Body of pancreas (tissue), 4 donors: ENCODE measurements around the gene OR1L8. TPM values are rescaled to one million over a fixed set of nuclear protein-coding genes. Genes with fewer than 3 reads are reported as not detected.
"Not testable (repeated sequence)": the region's sequence is repeated elsewhere in the genome, so short reads cannot be mapped to it uniquely, and the experiment has no call there.

Experiments
- ATAC-seq: fragments of 150-250 bp; one replicate; pipeline ENCODE4 v1.9.1; 2016
- DNase-seq, 4 donors: peaks; one replicate each; pipeline ENCODE4 v3.0.0-alpha.2; 2019
- H3K27ac ChIP-seq, 4 donors: fragments of 200-600 bp; sonication (generic); 1 replicate in 3 of 4; 2 replicates in 1 of 4; pipeline versions ENCODE4 v1.5.1 to v1.6.1; 2016 to 2019; ENCODE audit warnings: mild to moderate bottlenecking in 1 of 4, mixed read lengths in 1 of 4, moderate library complexity in 1 of 4
- H3K27me3 ChIP-seq, 2 donors: fragments of 200-600 bp; sonication (generic); one replicate each; pipeline ENCODE4 v1.6.0; 2016; ENCODE audit warnings: mild to moderate bottlenecking in 1 of 2
- H3K36me3 ChIP-seq, 2 donors: fragments of 200-600 bp; sonication (generic); replicated peaks in 1 of 2; 2 replicates each; pipeline ENCODE4 v1.5.1; 2016; ENCODE audit warnings: low read depth in 2 of 2; ENCODE audit not compliant: insufficient read depth in 1 of 2
- H3K4me1 ChIP-seq: fragments of 200-600 bp; sonication (generic); one replicate; pipeline ENCODE4 v1.6.0; 2016
- H3K4me3 ChIP-seq, 2 donors: fragments of 200-600 bp; sonication (generic); 1 replicate in 1 of 2; 2 replicates in 1 of 2; pipeline ENCODE4 v1.5.1; 2016 to 2019
- H3K9me3 ChIP-seq, 3 donors: fragments of 200-600 bp; sonication (generic); 1 replicate in 2 of 3; 2 replicates in 1 of 3; pipeline ENCODE4 v1.5.1; 2016
- POLR2A ChIP-seq, 3 donors: fragments of 450-650 bp; IDR thresholded peaks; one replicate each; pipeline ENCODE4 v1.6.1; 2016; ENCODE audit warnings: antibody characterized with exemption in 3 of 3, mild to moderate bottlenecking in 2 of 3
- WGBS, 2 donors: methylation state at CpG; one replicate each; pipeline ENCODE4 v1.1.5; 2017; 5-methylcytosine and 5-hydroxymethylcytosine counted together
- intact Hi-C: fragments of 100-400 bp; cut with DNase I; formaldehyde crosslinking; loops from one replicate; pipeline ENCODE4 v1.15.1; 2023
- total RNA-seq, 2 donors: library from RNA; depleted of rRNA; stranded (reverse); fragments of >200 nt; gene quantifications; one replicate each; pipeline ENCODE4 v1.1.0, GENCODE V29; 2016
- TF ChIP-seq, protein P1 (sequence below), 7 experiments: fragments of 450-650 bp in 4 of 7; fragments of 200-600 bp in 3 of 7; sonication (generic) in 3 of 7; IDR thresholded peaks; one replicate each; pipeline ENCODE4 v1.5.1; 2016 to 2019; ENCODE audit warnings: antibody characterized with exemption in 7 of 7

Gene OR1L8, protein sequence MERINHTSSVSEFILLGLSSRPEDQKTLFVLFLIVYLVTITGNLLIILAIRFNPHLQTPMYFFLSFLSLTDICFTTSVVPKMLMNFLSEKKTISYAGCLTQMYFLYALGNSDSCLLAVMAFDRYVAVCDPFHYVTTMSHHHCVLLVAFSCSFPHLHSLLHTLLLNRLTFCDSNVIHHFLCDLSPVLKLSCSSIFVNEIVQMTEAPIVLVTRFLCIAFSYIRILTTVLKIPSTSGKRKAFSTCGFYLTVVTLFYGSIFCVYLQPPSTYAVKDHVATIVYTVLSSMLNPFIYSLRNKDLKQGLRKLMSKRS
- total RNA-seq, result not detected

DNA sequence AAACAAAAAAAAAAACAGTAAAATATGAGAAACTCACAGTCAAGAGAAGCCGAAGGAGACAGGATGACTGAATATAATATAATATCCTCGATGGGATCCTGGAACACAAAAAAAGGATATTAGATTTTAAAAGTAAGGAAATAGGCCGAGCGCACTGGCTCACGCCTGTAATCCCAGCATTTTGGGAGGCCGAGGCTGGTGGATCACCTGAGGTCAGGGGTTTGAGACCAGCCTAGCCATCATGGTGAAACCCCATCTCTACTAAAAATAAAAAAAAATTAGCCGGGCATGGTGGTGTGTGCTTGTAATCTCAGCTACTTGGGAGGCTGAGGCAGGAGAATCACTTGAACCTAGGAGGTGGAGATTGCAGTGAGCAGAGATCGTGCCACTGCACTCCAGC lies at the start of gene OR1L8:
OR1L8 (minus strand) TSS at position 101 of the 400 bp plus-strand sequence. CDS start 14,907 bp downstream, outside the sequence.
- H3K4me1 ChIP-seq, H3K27ac ChIP-seq, H3K9me3 ChIP-seq, ATAC-seq, H3K4me3 ChIP-seq, H3K27me3 ChIP-seq, DNase-seq, H3K36me3 ChIP-seq, intact Hi-C loops: not testable (repeated sequence)
- WGBS, 2 donors, result 77 to 83% methylated on average over 8 of the region's 8 CpGs

DNA sequence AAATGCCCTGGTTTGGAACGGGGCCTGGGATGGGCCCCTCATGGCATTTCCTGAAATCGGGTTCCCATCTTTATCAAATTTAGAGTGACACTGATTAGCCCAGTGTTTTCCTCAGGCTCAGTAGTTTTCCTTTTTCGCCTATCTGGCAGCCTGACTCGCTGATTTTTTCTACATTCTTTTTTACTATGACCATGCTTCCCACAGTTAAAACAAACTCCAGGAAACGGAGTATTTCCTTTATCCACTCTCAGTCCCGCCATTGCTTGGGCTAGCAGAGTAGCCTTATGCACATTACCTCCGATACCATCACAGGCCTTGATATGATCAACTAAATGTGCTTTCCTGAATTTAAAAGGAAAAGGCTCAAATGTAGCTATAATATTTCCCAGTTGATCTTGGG lies 36.8 kb upstream of the OR1L8 start:
- Histone ChIP-seq H3K4me1 (no peaks in the 10 kb centered on the region), H3K4me3 (no peak overlapping the region), H3K27me3 (no peaks in the 10 kb centered on the region), H3K27ac (no peak overlapping the region), H3K9me3 (no peaks in the 10 kb centered on the region), H3K36me3 (no peaks in the 10 kb centered on the region)
- WGBS, 2 donors, result 62 to 64% methylated on average over 7 of the region's 7 CpGs
- DNase-seq (no peak), ATAC-seq (no peak)
- no peak for TF ChIP-seq POLR2A (IDR thresholded peaks at IDR 0.05)
- TF ChIP-seq, protein P1, sequence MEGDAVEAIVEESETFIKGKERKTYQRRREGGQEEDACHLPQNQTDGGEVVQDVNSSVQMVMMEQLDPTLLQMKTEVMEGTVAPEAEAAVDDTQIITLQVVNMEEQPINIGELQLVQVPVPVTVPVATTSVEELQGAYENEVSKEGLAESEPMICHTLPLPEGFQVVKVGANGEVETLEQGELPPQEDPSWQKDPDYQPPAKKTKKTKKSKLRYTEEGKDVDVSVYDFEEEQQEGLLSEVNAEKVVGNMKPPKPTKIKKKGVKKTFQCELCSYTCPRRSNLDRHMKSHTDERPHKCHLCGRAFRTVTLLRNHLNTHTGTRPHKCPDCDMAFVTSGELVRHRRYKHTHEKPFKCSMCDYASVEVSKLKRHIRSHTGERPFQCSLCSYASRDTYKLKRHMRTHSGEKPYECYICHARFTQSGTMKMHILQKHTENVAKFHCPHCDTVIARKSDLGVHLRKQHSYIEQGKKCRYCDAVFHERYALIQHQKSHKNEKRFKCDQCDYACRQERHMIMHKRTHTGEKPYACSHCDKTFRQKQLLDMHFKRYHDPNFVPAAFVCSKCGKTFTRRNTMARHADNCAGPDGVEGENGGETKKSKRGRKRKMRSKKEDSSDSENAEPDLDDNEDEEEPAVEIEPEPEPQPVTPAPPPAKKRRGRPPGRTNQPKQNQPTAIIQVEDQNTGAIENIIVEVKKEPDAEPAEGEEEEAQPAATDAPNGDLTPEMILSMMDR (IDR thresholded peaks at IDR 0.05), result no peak
- intact Hi-C loops, result no loop called here

DNA sequence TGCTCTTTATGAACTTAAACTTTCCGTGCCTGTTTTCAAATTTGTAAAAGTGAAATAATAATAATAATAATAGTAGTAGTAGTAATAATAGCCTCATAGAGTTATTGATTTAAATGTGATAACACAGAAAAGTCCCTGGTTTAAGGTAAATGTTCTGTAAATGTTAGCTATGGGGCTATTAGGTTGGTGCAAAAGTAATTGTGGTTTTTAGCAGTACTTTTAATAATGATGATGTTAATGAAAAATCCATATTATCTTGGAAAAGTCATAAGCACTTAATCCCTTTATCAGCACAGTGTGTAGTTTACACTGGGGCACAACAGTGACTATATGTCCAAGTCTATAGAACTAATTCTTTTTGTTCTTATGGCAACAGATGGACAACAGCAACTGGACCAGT lies 31.2 kb upstream of the OR1L8 start, which contains the start of gene OR1Q1:
OR1Q1 (plus strand) TSS at position 377 of the 400 bp plus-strand sequence; CDS start at position 377, 0 bp downstream.
- Histone ChIP-seq H3K9me3 (no peaks in the 10 kb centered on the region), H3K36me3 (no peaks in the 10 kb centered on the region), H3K4me3 (no peak within 1 kb of the TSS), H3K27ac (no peak within 1 kb of the TSS), H3K27me3 (no peaks in the 10 kb centered on the region), H3K4me1 (no peaks in the 10 kb centered on the region)
- TF ChIP-seq, protein P1 (IDR thresholded peaks at IDR 0.05), result no peak
- TF ChIP-seq POLR2A (IDR thresholded peaks at IDR 0.05), result no peak
- intact Hi-C loops, result no loop called here
- 90% methylated on average over 1 of the region's 1 CpG for WGBS, 2 donors
- ATAC-seq (no peak), DNase-seq (no peak)

DNA sequence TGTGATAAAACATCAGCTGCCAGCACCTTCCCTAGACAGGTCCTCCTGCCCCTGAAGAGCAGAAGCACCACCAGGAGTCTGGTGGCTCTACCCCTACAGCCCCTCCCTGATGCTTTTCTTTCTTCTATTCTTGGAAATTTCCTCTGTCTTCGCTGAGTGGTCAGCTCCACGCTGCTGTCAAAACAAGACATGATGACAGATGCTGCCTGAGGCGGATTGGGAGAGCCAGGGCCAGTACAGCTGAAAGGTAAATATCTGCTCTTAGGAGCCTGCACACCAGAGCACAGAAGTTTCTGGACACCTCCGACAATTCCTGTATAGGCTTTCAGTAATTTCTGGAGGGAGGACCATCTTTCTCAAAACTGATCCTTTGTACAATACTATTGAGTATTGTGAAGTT lies 26.6 kb upstream of the OR1L8 start:
- TF ChIP-seq POLR2A (IDR thresholded peaks at IDR 0.05), result no peak
- TF ChIP-seq, protein P1 (IDR thresholded peaks at IDR 0.05), result no peak
- ATAC-seq (no peak), DNase-seq (no peak)
- Histone ChIP-seq H3K36me3 (no peaks in the 10 kb centered on the region), H3K27ac (no peak overlapping the region), H3K4me3 (no peak overlapping the region), H3K4me1 (no peaks in the 10 kb centered on the region), H3K9me3 (no peaks in the 10 kb centered on the region), H3K27me3 (no peaks in the 10 kb centered on the region)
- intact Hi-C loops, result no loop called here
- WGBS, 2 donors, result 69 to 72% methylated on average over 4 of the region's 4 CpGs

DNA sequence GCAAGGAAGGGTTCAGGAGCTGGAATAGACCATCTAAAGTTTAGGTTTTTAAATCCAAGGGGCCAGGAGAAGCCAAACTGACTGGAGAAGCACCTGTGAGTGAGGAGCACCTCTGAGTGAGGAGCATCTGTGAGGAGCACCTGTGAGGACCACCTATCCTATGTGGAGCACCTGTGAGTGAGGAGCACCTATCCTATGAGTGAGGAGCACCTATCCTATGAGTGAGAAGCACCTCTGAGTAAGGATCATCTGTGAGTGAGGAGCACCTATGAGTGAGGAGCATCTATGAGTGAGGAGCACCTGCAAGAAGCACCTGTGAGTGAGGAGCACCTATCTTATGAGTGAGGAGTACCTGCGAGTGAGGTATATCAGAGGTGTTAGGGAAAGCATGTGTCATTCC lies 23.4 kb upstream of the OR1L8 start:
- no peaks in the 10 kb centered on the region for H3K4me1 ChIP-seq
- no peak overlapping the region for H3K27ac ChIP-seq
- H3K36me3 ChIP-seq, result no peaks in the 10 kb centered on the region
- no peak overlapping the region for H3K4me3 ChIP-seq
- ATAC-seq (no peak), DNase-seq (no peak)
- no peaks in the 10 kb centered on the region for H3K9me3 ChIP-seq
- WGBS, 2 donors, result 27 to 58% methylated on average over 1 of the region's 1 CpG
- TF ChIP-seq, protein P1 (IDR thresholded peaks at IDR 0.05), result no peak
- no peak for TF ChIP-seq POLR2A (IDR thresholded peaks at IDR 0.05)
- no peaks in the 10 kb centered on the region for H3K27me3 ChIP-seq
- intact Hi-C loops, result no loop called here
